GM18517 (cell line): Measurements from ENCODE around the gene RNF43.
"Not testable (repeated sequence)": the region's sequence is repeated elsewhere in the genome, so short reads cannot be mapped to it uniquely, and the experiment has no call there.

ENCODE experiments used
- ATAC-seq: cut with Tn5 transposase; IDR thresholded peaks from one replicate; pipeline ENCODE4 v1.9.1; 2021; ENCODE audit warnings: mild to moderate bottlenecking, moderate library complexity; ENCODE audit not compliant: unreplicated experiment

The RNF43 gene

DNA sequence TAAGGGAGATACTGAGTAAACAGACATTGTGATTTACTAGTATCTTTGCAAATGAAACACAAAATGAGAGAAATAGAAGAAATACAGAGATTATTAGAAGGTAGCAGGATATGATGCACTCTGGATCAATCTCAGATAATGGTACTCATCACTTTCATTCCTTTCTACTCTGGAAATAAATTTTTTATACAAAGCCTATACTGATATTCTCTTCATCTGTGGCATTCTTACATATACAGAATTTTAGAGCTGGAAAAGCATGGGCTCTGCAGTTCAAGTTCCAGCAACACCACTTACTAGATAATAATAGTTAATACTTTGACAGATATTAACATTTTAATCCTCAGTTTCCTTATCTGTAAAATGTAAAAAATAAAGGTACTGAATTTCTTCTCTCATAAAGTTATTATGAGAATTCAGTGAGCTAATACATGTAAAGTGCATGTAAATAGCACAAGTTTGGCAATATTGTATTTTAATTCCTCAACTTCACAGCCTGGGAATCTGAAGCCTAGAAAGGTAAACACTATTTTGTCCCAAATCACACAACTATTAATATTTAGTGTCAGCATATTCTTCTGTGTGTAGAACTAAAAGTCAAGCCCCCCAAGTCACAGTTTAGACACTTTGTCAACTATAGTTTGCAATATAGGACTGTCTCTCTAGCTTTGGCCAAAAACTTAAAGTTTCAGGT, 6.5 kb downstream of the RNF43 start:
- ATAC-seq = no peak

DNA sequence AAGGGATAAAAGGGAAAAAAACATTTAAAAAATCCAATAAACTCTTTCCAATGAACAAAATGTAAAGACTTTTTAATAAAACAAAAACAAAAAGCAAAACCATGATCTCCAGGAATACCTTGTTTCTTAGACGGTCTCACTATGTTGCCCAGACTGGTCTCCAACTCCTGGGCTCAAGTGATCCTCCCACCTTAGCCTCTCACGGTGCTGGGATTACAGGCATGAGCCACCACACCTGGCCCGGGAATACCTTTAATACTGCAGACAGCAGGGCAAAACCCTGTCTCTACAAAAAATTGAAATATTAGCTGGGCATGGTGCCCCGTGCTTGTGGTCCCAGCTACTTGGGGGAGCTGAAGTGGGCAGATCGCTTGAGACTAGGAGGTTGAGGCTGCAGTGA, 7.9 kb downstream of the RNF43 start:
- ATAC-seq = no peak

DNA sequence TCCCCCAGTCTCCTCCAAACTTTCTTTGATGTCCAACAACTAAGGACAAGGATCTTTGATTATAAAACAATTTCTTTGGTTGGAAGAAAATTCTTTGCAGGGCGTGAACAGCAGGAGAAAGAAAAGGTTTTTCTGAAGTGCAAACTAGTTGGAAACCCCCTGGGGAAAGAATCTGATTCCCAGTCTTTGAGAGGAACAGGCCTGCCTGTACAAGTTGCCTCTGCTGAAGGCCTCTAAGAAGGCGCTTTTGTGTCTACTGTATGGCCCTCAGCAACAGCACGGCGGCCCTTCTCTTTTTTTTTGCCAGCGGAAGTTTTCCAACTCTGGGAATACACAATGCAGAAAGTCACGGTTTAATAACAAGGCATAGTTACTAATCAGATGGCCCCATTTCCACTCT, 14.0 kb downstream of the RNF43 start:
- ATAC-seq = no peak

DNA sequence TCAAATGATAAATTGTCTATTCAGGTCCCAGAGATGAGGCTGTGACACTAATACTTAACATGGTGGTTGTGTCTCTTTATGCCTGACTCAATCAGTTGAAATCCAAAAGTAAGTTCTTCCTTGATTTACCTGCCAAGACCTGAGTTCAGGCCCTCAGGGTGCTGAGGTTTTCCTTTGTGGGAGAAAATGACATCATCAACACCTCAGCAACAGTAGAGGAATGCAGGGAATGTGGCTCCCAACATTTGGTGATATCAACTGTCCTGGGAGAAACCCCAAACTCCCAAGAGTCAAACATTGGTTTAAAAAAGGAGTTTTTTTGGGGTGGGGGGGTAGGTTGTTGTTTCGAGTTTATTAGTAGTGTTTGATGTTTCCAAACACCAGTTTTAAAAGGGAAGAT, 14.7 kb downstream of the RNF43 start:
- no peak for ATAC-seq

DNA sequence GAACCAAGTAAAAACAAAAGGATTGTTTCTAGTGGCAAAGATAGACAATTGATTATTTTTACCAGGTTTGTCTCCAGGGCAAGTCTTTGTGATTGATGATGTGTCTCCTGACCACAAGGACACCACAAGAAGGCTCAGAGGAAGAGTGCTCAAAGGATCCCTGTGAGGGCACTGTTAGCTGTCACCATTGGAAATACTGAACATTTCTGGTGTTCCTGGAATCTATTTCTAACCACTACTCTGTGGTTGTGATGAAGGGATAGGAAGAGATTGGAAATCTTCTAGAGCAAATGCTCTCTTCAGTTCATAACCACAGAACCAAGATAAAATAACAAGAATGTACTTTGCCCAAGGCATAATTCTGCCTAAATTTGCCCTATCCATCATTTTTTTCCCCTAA, 15.3 kb downstream of the RNF43 start:
- ATAC-seq = no peak

DNA sequence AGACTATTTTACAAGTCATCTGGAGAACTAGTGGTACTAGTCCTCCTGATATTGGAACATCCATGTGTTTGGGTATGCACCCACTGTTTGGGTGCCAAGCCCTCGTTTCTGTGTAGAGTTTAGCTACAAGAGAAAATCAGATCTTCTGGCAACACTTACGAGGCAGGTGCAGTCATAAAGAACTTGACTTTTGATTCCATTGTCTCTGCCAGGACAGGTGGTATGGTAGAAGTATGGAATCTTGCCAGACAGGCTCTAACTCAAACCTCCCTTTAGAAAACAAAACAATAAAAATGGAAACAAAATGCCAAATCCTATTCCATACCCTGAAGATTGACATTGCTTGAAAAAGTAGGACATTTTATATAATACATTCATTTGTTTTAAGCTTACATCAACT, 16.0 kb downstream of the RNF43 start:
- no peak for ATAC-seq

DNA sequence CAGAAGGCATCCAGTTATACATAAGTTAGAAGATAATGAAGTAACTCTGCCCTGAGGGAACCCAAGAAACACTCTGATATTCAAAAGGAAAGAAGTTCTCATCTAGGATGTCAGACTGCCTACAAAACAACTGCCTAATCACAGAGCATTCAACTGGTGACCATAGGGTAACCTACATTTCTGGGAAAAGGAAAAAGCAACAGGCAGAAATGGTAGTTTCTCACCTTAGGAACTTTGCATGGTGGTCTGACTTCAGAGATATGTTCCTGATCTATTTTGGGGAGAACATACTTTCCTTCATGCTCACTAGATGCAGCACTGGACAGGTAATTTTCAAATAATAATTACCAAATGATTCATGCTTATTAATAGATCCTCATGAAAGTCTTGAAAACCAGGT, 16.5 kb downstream of the RNF43 start:
- ATAC-seq = no peak

DNA sequence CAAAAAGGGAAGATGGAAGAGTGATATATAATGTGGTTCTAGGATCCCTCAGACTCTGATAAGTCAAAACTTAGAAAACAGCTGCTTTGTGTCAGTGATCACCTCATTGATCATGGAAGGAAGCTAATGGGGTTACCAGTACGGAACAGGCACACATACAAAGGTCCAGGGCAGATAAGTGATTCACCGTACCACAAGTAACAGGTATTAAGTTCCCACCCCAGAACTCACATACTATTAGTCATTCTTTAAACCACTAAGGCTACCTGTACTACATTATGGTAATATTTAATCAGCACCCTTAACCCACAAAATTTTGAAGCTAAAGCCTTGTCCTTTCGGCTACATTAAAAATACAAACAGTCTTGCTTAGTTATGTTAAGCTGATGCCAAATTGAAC, 17.4 kb downstream of the RNF43 start:
- ATAC-seq = no peak

DNA sequence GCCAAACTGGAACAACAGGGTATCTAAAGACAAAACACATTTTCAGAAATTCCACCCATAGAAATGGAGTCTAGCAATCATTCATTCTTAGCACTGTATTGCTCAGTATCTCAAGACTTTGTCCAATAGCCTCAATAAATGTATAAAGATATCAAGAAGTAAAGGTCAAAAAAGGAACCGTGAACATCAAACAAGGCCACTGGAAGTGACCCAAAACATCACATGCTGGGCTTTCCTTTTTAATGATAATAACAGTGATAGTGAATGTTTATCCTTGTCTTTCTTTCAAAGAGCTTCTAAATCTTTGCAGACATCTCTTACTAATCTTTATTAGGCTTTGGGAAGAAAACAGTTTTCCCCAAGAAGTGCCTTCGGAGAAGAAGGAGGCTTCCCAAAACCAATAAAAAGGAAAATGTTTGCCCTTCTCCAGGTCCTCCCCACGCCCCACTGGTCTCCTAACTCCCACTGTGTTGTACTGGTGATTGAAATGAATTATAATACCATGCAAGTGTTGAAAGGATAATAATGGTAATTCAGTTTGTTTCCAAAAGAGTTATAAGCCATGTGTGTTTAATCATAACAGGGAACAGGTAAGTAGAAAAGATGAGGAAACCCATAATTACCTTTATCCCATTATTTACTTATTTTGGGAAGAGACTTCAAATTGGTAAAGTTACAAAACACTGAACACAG, 18.6 kb downstream of the RNF43 start:
- ATAC-seq = no peak

DNA sequence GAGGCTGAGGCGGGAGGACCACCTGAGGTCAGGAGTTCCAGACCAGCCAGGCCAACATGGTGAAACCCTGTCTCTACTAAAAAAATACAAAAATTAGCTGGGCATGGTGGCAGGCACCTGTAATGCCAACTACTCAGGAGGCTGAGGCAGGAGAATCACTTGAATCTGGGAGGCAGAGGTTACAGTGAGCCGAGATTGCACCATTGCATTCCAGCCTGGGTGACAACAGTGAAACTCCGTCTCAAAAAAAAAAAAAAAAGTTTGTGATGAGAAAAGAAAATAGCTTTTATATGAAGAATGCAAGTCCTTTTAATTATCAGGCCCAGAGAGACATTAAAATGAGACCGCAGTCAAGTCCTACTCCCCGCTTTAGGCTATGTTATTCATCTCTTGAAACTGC, 19.9 kb downstream of the RNF43 start:
- not testable (repeated sequence) for ATAC-seq

DNA sequence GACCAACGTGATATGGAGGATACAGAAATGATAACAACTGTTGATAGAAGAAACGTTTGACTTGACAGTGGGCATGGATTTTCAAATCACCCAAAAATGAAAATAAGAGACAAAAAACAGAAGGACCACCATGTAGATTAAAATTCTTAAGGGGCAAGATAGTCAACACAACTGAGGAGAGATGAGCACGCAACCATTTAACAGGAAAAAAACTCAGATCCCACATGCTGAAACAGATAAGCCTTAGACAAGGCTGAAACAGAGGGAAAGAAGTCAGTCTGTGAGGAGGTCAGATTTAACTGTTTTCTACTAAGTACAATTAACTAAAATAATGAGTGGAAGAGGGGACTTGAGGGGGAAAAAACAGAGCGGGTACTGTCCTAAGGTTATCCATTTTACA, 21.2 kb downstream of the RNF43 start:
- ATAC-seq = no peak

DNA sequence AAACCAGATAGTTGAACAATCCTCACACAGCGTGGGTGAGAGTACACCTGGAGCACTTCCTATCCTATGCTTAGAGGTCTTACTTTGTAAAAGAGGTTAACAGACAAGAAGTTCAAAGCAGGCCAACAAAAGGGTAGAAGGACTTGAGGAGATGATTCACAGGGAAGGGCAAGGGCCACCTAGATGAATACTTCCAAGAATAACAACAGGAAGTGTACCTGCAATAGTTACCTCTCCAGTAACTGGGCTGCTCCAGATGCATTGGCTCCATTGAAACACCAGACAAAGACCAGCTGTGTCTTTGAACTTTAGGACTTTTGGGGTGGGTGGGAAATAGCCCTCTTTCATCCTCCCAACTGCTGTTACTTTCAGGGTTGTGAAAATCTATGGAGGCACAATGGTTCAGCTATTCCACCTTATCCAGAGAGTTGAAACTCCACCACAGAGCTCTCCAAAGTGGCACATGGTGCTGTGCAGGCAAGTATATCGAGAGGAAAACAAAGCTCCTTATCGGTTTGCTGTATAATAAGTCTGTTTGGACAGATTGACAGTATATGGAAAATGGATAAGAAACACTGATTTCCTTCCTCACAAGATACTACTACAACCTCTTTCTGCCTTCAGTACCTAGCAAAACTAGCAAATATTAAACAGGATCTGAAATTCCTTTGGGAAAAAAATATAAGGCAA, 22.7 kb downstream of the RNF43 start:
- ATAC-seq = no peak

DNA sequence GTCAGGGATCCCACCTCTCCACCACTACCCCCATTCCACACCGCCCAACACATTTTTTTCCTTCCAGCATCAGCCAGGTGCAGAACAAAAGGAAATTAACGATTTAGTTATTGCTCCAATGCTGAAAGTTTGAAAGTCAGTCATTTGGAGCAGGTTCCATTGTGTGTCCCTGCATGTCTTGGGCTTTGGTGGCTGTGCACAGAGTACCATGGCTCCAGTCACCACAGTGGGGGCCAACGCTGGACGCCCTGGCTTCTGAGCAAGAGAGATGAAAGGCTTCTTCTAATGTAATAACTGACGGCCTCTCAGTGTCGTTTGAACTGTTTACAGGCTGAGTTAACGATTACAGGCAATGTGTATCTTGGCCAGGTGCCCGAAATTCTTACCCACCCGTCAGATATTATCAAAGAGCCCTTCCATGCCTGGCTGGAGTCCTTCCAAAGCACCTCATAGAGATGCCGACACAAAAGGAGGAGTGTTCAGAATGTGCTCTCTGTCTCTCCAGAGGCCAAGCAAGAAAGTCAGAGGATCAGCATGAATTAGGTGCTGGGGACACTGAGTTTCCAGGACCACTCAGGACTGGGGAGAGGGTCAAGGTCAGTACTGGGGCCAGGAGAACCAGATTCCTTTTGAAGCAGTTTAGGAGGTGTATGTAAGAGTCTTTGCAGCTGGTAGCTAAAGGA, 25.9 kb downstream of the RNF43 start:
- no peak for ATAC-seq

DNA sequence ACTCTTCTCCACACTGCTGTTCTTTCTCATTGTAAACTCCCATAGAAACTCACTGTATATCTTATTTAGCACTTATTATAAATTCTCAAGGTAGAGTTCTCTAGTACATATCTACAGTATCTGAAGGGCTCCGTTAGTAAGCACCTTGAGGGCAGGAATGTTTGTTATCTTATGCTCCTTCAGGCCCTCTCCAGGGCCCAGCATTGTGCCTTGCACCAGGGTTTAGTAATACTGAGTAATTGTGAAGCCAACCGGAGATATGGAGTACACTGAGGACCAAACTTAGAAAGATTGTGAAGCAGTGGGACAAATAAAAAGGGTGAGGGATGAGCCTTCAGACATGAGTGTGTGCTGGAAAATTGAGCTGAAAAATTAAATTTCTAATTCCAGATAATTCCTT, 26.4 kb downstream of the RNF43 start:
- ATAC-seq = no peak

DNA sequence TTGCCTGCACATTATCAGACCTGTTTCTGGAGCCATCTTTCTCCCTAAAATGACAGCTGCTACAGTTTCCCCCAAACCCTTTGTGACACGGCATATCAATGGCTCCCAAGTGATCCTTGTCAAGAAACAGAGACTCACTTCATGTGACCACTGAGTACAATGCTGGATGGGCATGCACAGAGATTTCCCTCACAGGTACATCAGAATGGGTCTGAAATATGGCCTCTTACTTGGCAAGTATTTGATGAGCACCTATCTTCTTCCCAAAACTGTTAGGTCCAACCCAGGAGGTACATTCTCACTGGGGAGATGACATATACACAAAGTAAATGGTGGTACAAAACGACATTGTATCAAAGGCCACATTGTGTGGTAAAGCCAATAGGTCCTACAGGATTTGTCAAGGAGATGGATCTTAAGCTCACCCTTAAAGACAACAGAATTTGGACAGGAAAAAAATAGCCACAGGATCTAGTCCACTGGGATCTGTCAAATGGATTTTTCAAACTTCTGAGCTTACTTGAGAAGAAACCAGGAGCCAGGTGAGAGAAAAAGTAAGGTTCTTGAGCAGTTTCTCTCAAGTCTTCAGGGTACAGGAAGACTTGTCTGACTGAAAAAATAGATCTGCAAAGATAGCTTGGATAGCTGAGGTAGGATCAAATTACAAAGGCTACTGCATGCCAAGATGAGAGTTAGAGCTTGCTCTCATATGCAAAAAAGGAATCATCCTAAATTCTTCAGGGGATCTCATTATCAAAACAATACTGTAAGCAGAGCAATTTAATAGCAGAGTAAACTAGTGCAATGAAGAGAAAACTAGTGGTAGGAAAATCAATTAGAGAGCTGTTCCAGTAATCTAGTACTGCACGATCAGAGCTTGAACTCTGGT, 28.8 kb downstream of the RNF43 start:
- no peak for ATAC-seq

DNA sequence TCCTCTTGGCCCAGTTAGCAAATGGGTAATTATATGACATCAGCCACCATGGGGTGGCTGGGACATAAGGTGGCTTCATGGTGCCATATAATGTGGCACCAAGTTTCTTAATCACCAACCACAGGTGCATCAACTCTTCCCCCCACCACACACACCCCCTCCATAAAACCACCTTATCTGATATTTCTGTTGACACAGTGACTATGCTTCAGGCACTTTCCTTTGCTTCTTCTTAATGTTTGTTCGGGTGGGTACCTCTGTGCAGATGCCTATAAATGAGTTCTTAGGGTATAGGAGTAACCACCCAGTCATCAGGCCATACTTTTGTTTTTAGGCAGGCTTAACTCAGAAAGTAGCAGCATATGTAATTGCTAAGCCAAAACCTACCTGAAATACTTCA, 29.5 kb downstream of the RNF43 start:
- no peak for ATAC-seq

DNA sequence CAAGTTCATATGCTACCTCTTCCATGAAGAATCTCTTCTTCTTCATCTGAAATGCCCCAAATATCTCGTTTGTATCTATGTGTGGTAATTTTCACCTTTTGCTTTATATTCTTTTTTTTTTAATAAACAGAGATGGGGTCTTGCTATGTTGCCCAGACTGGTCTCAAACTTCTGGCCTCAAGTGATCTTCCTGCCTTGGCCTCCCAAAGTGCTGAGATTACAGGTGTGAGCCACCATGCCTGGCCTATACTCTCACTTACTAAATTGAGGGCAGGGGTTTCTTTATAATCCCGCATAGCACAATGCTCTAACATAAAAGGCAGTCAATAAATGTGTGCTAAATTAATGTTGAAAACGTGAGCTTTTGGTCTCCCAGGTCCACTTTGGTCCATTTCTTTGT, 30.6 kb downstream of the RNF43 start:
- no peak for ATAC-seq

DNA sequence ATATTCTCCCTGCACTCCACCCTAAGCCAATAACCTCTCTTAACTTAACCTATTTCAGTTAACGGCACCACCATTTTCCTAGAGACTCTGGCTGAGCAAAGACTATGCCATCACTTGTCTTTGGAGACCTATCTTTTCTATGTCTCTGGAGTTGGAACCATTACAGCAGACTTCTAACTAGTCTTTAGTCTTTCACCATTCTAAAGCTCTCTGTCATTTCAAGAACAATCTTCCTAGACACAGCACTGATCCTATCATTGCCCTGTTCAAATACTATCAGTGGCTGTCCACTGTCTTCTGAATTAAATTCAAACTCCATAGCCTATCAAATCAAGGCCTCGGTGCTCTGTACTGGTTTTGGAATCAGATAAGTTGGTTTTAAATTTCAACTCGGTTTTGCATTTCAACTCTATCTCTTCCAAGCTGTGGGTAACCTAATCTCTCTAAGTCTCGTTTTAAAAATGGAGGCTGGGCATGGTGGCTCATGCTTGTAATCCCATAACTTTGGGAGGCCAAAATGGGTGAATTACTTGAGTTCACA, 31.9 kb downstream of the RNF43 start:
- no peak for ATAC-seq

DNA sequence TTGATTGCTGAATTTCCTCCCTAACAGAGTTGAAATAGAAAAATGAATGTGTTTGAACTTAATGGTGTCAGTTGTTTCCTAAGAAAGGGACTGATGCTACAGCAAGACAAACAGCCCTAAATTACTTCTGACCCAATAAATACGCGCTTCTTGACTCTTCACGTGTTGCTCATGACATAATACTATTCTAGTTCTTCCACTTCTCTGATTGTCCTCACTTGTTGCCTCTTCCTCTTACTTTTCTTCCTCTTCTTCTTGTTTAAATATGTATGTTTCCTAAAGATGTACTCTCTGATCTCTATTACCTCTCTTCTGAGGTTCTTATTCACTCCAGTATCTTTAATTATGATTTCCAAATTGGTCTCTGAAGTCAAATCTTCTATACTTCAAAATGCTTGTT, 32.4 kb downstream of the RNF43 start:
- ATAC-seq = no peak

DNA sequence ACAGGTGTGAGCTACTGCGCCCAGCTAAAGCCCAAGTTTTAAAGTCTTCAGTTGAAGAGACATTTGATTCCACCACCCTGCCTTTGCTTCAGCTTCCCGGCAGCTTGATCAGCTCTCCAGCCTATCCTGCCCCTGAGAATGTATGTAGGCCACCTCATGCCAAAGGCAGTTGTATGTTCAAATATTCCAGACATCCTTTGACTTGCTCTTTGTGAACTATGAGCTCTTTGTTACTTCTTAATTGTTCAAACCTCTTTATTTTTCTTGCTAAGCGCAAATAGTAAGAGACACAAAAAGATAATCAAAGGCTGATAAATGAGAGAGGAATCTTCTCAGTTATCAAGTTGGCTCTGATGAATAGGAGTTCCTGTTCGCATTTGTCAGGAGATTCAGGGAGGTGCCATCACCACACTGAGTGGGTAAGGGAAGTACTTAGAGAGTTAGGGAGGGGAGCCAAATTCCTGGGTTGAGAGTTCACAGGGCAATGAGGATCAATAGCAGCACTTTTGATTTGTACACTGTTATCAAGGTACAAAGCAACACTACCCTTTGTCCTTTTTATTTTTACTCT, 33.4 kb downstream of the RNF43 start:
- no peak for ATAC-seq
